ENCODE data around the gene CPLANE2.

DNA sequence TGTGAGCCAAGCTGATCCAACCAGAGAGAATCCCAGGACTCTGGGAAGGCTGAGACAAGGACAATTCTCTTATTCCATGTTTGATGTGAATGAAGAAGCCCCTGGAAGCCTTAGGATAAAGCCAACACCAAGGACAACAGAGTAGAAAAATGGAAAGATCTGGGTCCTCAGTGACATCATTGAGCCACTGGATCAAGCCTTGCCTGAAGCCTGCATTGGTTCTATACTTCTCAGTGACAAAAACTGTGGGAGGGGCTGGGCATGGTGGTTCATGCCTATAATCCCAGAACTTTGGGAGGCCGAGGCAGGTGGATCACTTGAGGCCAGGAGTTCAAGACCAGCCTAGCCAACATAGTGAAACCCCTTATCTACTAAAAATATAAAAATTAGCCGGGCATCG lies 40.1 kb downstream of the CPLANE2 start:
- TF ChIP-seq, protein P1, sequence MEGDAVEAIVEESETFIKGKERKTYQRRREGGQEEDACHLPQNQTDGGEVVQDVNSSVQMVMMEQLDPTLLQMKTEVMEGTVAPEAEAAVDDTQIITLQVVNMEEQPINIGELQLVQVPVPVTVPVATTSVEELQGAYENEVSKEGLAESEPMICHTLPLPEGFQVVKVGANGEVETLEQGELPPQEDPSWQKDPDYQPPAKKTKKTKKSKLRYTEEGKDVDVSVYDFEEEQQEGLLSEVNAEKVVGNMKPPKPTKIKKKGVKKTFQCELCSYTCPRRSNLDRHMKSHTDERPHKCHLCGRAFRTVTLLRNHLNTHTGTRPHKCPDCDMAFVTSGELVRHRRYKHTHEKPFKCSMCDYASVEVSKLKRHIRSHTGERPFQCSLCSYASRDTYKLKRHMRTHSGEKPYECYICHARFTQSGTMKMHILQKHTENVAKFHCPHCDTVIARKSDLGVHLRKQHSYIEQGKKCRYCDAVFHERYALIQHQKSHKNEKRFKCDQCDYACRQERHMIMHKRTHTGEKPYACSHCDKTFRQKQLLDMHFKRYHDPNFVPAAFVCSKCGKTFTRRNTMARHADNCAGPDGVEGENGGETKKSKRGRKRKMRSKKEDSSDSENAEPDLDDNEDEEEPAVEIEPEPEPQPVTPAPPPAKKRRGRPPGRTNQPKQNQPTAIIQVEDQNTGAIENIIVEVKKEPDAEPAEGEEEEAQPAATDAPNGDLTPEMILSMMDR (conservative IDR thresholded peaks at IDR 0.05), result no peak
- TF ChIP-seq ZFX (IDR thresholded peaks at IDR 0.05), result no peak
